IPS-11a (cell line): Measurements from ENCODE around the gene OSCP1.

Source experiments
- H3K4me3 ChIP-seq: one replicate; pipeline ENCODE4 v1.5.1; 2013; ENCODE audit warnings: low read depth, low read length, control low read depth

The OSCP1 gene

DNA sequence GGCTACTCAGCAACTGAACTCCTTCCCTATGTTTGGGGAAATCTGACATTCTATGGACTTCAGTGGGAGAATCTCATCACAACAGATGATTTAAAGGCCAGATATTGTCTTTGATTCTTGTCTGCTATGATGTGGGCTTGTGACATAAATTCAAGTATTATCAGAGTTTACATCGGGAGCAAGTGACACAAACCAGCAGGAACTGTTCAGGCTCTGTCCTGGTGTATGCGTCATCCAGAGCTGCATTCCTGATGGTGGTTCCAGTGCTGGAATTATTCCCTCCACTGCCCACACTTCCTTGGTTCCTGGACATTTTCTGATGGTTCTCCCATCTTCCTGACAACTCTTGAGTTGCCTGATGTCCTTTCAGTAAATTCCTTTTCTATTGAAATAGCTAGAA, 41.8 kb downstream of the OSCP1 start:
- H3K4me3 ChIP-seq, result no peak overlapping the region

- no peak overlapping the region for H3K4me3 ChIP-seq
These were observed 43.8 kb downstream of the OSCP1 start for GRCh38 chr1:36406440-36406839.

GRCh38 chr1:36402504-36402890, 47.8 kb downstream of the OSCP1 start:
- H3K4me3 ChIP-seq, result no peak overlapping the region

DNA sequence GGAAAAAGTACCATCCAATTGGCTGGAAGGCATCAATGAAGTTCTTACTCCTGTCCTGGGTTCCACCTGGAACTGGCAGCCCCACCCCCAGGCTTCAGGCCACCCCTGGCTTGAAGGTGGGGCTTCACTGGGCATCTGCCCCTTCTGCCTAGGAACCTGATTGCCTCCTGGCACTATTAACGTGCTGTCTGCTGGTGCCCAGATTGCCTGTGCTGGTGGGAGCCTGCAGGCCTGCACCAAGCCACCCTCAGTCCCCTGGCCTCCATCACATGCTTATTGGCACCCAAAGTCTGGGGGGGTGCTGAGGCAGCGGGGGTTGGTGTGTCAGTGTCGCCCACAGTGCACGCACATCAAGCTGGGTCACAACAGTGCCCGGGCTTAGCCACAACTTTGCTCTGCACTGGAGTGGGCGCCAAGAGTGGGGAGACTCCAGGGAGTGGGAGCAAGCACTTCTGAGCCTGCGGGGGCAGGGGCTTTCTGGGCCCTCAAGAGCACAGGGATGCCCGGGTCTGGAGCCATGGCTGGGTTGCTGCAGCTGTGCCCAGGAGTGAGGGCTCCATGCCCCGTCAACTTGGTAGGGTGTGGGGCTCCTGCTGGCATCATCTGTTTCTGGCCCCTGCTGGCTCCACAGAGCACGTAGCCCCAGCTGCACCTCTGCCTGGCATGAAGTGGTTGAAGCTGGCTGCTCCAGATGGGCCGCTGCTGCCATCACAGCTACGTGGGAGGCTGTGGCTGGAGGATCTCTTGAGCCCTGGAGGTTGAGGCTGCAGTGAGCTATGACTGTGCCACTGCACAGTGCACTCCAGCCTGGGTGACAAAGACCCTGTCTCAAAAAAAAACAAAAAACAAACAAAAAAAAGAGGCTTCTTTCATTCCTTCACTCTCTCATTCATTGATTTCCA, 48.4 kb downstream of the OSCP1 start:
- H3K4me3 ChIP-seq, result peak overlapping the region; percentile 50

DNA sequence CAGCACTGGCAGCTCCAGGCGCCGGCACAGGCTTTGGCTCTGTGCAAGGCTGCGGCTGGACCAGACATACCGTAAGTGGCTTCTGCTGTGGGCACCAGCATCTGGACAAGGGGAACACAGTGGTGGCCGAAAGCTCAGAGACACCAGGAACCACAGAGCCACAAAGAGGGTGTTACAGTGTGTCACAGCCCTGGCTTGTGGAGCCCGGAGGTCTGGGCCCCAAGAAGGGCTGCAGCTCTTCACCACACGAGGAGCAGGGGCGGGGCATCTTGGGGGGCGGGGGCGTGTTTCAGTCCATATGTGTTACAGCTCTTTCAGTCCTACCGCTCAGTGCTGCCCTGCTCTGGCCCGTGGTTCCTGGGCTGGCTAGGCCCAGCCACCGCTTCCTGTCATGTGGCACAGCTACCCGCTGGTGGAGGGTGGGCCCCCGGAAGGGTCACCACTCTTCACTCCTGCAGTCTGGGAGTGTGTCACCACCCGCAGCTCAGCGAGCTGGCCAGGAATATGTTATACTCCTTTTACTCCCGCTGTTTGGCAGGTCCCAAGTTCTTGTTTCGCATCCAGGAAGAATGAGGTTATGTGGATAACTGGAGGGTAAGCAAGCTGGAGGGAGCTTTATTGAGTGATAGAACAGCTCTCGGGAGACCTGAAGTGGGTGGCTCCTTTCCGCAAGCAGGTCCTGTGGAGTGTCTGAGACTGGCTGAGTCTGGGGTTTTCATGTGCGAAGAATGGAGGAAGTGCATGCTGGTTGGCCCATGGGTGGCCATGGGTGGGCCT, 49.2 kb downstream of the OSCP1 start:
- H3K4me3 ChIP-seq, result peak overlapping the region; percentile 50

DNA sequence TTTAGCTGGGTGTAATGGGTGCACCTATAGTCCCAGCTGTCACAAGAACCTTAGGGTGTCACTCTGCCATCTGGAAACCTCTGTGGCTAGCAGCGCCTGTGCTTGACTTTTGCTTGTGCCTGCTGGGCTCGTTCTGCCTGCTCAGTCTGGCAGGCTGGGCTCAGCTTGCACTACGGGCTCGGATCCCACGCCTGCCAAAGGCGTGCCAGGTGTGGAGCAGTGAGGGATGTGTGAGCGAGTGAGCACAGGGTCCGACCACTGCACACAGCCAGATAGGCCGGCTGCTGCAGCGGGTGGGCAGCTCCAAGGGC, 49.8 kb downstream of the OSCP1 start:
- peak overlapping the region; percentile 30 for H3K4me3 ChIP-seq

DNA sequence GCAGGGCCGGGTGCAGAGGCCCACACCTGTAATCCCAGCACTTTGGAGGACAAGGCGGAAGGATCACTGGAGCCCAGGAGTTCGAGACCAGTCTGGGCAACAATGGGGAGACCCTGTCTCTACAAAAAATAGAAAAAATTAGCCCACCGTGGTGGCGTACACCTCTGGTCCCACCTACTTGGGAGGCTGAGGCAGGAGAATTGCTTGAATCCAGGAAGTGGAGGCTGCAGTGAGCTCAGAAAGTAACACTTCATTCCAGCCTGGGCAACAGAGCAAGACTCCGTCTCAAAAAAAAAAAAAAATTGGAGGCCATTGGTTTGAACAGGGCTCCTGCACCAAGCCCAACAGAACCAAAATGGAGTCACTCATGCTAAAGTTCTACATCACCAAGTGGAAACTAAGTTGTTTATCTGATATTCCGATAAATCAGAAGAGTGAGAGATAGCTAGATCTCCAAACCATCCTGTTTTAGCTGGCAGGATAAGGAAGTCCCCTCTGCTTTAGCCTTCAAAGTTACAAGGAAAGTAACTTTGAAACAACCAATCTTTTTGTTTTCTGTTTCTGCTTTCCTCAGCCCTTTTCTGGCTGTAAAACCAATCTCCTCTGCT, 51.8 kb downstream of the OSCP1 start:
- no peak overlapping the region for H3K4me3 ChIP-seq

DNA sequence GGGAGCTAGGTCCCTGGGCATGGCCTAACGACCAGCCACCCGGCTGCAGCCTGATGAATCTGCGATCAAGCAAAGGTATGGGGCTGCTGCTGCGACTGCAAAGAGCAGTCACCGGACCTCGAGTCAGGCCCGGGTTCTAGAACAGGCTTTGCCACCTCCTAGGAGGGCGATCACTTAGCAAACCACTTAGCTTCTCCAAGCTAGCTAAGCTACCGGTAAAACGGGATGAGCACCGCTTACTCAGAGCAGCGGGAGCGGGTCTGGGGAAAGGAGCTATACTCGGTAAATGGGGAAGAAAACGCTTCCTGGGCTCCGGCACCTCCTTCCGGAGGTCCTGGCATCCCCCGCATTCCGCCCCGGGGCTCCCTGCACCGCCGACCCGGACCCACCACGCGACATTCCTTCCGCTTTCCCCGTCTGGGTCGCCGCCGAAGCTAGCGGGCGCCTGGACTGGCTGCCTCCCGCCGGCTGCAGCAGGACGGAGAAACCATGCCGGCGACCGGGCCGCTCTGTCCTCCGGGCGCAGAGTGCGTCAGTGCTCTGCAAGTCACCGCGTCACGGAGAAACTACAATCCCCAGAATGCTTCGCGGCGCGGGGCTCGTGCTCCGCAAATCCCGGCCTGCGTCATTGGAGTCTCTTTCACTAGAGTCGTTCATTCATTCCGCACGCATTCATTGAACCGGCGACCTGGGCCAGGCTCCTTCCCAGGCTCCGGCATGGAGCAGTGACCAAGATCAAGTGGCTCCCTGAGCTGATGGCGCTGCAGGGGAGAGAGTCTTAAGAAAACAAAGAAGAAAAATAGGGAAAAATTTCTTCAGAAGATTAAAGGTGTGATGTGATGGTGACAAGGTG, 52.6 kb downstream of the OSCP1 start, which contains the start of gene LSM10:
Gene LSM10, minus strand, starts transcription at position 531 of the 853 bp plus-strand sequence. CDS start 3,779 bp downstream, outside the sequence.
- peak within 1 kb of the TSS; percentile 95 for H3K4me3 ChIP-seq

- peak overlapping the region; percentile 95 for H3K4me3 ChIP-seq
These were observed 53.2 kb downstream of the OSCP1 start for GRCh38 chr1:36397083-36397377.

DNA sequence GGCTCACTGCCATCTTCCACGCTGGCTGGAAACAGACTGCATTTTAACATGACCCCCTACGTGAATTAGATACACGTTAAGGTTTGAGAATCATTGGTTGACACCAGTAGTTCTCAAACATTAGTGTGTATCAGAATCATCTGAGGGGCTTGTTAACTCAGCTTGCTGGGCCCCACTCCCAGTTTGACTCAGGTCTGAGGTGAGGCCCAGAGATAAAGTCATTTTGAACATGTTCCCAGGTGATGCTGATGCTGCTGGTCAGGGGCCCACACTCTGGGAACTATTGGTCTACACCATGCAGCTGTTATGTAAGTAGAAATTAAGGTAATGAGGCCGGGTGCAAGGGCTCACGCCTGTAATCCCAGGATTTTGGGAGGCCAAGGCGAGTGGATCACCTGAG, 53.9 kb downstream of the OSCP1 start:
- H3K4me3 ChIP-seq, result no peak overlapping the region

GRCh38 chr1:36393686-36394085, 56.6 kb downstream of the OSCP1 start:
- H3K4me3 ChIP-seq, result no peak overlapping the region

DNA sequence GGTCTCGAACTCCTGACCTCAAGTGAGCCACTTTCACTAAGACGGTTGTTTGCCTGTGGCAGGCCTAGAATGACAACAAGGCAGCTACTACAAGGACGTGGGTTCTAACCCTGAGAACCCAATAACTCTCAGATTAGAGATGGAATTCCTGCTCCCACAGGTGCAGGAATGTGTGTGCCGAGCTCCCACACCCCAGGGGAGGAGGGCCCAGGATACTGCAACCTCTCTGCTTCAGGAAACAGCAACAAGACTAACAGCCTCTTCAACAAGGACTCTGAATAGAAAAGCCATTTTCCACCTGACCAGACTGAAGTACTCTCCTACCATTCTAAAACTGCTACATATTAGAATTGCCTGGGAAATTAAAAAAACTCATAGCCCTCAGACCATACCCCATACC, 57.4 kb downstream of the OSCP1 start:
- H3K4me3 ChIP-seq, result no peak overlapping the region

DNA sequence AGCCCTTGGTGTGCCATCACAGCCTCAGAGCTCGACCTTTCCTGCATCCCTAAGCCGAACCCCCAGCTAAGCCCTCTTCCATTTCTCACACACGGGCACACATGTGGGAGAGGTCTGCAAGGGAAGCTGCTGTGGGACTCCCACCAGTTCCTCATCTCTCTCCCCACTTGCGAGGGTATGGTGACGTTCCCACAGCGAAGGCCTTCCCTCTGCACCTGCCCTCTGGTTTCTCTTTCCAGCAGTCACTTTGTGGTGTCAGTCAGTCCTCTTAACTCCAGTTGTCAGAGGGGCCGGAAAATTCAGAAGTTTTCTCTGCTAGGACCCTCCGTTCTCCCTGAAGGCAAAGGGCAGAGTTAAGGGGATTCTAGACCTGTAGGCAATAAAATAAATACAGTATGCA, 59.0 kb downstream of the OSCP1 start:
- H3K4me3 ChIP-seq, result no peak overlapping the region

GRCh38 chr1:36390411-36390810, 59.8 kb downstream of the OSCP1 start:
- H3K4me3 ChIP-seq, result no peak overlapping the region

DNA sequence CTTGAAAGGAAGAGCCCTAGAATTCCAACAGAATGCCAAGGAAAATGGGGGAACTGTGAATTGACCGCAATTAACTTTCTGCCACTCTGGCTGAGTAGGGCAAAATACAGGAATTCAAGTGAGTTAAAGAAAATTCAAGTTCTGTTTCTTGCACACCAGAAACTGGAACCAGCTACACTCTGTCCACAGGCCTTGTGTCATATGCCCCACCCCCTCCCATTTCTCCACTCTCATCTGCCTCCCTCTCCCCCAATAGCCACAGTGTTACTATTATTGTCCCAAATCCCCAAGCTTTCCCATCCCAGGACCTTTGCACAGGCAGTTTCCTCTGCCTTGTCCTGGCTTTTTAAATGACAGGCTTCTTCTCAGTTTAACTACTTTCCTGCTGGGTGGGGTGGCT, 60.3 kb downstream of the OSCP1 start:
- no peak overlapping the region for H3K4me3 ChIP-seq

DNA sequence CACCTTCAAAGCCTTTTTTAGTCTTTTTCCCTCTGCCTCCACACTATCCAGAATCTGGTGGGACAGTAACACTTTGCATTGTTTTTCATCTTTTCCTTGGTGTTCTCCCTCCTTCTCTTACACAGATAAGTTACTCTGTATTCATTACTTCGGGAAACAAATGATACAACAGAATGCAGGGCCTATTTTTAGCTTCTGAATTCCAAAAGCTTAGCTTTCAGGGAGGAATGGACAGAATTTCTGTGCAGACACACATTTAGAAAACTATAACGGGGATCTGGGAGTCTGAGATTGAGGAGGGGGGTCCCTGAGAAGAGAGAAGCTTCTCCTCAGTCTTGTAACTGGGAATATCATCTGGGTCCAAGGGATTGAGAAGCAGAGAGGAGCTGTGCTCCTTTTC, 61.0 kb downstream of the OSCP1 start:
- H3K4me3 ChIP-seq, result no peak overlapping the region

DNA sequence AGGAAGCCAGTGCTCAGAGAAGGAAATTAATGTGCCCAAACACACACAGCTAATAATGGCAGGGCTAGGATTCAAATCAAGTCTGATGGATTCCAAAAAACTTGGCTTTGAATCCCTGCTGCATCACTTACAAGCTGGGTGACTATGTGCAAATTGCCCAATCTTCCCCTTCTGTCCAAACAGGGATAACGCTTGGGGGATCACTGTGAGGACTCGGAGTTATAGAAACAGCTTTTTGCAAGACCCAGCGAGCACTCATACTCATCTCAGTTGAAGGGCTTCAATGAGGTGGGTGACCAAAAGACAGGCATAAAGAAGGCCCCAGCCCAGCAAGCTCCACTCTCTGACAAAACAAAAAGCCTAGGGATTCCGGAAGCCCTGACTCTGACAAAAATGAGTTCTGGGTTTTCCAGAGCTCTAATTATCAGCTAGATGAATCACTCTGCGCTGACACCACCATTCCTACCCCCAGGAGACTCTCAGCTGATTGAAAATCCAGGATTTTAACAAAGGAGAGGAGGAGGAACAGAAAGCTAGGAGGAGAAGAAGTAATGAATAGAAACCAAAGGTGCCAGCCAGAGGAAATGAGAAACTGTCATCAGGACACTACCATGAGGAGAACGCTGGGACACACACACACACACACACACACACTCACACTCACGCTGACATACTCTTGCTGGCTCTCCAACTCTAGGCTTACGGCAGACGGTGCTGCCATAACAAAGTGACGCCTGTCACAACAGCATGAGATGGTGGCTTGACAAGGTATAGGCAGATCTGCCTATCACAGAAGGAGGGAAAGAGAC, 62.9 kb downstream of the OSCP1 start:
- H3K4me3 ChIP-seq, result no peak overlapping the region

- peak overlapping the region; percentile 59 for H3K4me3 ChIP-seq
These were observed 63.7 kb downstream of the OSCP1 start for GRCh38 chr1:36386265-36387140.
